Left renal pelvis (tissue), 4 donors: ENCODE data around the gene CIZ1. TPM values are rescaled to one million over a fixed set of nuclear protein-coding genes. Genes with fewer than 3 reads are reported as not detected.

Experiments
- DNase-seq, 4 donors: peaks; one replicate each; pipeline ENCODE4 v3.0.0-alpha.2; 2013; ENCODE audit warnings: low read depth in 4 of 4, low spot score in 3 of 4
- polyA plus RNA-seq, 4 donors: library from polyadenylated mRNA; unstranded; fragments of 120-200 nt; gene quantifications; one replicate each; pipeline ENCODE4 v1.2.1, GENCODE V29; 2013; ENCODE audit not compliant: insufficient read length in 4 of 4

The CIZ1 gene
- polyA plus RNA-seq, 4 donors, result 116 to 160 (median 124) TPM

DNA sequence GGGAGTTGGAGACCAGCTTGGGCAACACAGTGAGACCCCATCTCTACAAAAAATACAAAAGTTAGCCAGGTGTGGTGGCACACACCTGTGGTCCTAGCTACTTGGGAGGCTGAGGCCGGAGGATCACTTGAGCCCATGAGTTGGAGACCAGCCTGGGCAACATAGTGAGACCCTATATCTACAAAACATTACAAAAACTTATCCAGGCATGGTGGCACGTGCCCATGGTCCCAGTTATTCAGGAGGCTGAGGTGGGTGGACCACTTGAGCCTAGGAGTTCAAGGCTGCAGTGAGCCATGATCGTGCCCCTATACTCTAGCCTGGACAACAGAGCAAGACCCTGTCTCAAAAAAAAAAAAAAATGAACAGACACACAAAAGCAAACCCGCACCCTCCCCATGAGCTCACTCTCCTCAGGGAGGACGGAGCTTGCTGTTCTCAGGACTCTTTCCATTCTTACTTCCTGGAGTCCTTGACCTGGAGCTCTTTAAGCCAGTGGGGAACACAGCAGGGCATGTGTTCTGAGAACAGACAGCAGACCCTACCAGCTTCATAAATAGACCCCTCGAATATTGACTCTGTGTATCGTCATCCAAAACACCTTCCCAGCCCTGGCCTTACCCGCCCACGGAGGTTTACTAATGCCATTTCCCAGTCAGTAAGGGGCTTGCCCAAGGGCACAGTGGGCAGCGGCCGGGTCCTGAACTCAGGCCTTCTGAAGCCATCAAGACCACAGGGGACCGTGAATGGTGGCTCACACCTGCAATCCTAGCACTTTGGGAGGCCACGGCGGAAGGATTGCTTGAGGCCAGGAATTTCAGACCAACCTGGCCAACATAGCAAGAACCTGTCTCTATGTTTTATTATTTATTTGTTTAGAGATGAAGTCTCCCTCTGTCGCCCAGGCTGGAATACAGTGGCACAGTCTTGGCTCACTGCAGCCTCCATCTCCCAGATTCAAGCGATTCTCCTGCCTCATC is 75.0 kb downstream of the CIZ1 start:
- no peak for DNase-seq

Other genes with a start within 250 kb of the CIZ1 start
- gene EEIG1, start 210.6 kb downstream of the CIZ1 start, polyA plus RNA-seq, result 10 to 100 TPM; 32.3 to 45.6 (median 36.8) TPM
- gene NAIF1, start 124.3 kb downstream of the CIZ1 start, polyA plus RNA-seq, result 10 to 100 TPM in 2 of 4 donors, 1 to 10 TPM in 2; 7.6 to 14.0 (median 11.0) TPM
- gene SLC25A25, start 123.3 kb downstream of the CIZ1 start, polyA plus RNA-seq, result 10 to 100 TPM; 12.5 to 17.2 (median 13.1) TPM
- 10 to 100 TPM; 27.0 to 68.2 (median 42.8) TPM for gene PTGES2, start 63.8 kb downstream of the CIZ1 start, polyA plus RNA-seq
- gene LCN2, start 42.1 kb downstream of the CIZ1 start, polyA plus RNA-seq, result 1 to 10 TPM in 2 of 4 donors, under 1 TPM in 1, not detected in 1; 0.80 to 4.6 (median 1.3) TPM
- 10 to 100 TPM; 33.1 to 65.4 (median 38.4) TPM for gene BBLN, start 31.3 kb downstream of the CIZ1 start, polyA plus RNA-seq
- gene DNM1, start 11.8 kb upstream of the CIZ1 start, polyA plus RNA-seq, result 100 to 1,000 TPM in 2 of 4 donors, 10 to 100 TPM in 2; 47.8 to 204 (median 102) TPM
- 100 to 1,000 TPM in 2 of 4 donors, 10 to 100 TPM in 2; 71.5 to 126 (median 94.2) TPM for gene GOLGA2, start 84.4 kb upstream of the CIZ1 start, polyA plus RNA-seq
- 10 to 100 TPM; 24.7 to 35.7 (median 31.1) TPM for gene SWI5, start 84.7 kb upstream of the CIZ1 start, polyA plus RNA-seq
- gene TRUB2, start 130.9 kb upstream of the CIZ1 start, polyA plus RNA-seq, result 10 to 100 TPM; 27.6 to 42.9 (median 36.1) TPM
- 10 to 100 TPM; 35.3 to 92.2 (median 56.3) TPM for gene COQ4, start 131.3 kb upstream of the CIZ1 start, polyA plus RNA-seq
- gene SLC27A4, start 149.0 kb upstream of the CIZ1 start, polyA plus RNA-seq, result 10 to 100 TPM; 11.2 to 22.6 (median 16.7) TPM
- gene URM1, start 179.8 kb upstream of the CIZ1 start, polyA plus RNA-seq, result 10 to 100 TPM; 48.5 to 61.2 (median 53.6) TPM
- gene CERCAM, start 229.3 kb upstream of the CIZ1 start, polyA plus RNA-seq, result 100 to 1,000 TPM in 1 of 4 donors, 10 to 100 TPM in 3; 37.7 to 103 (median 50.1) TPM